Suprapubic skin (tissue), 4 donors: ENCODE data around the gene DNAI1. TPM values are rescaled to one million over a fixed set of nuclear protein-coding genes. Genes with fewer than 3 reads are reported as not detected.

Source experiments
- DNase-seq, 2 donors: peaks; one replicate each; pipeline ENCODE4 v3.0.0-alpha.2; 2019; ENCODE audit warnings: low spot score in 2 of 2
- H3K27ac ChIP-seq: fragments of 200-600 bp; sonication (generic); one replicate; pipeline ENCODE4 v1.5.1; 2019
- H3K27me3 ChIP-seq: fragments of 200-600 bp; sonication (generic); one replicate; pipeline ENCODE4 v1.5.1; 2019
- H3K36me3 ChIP-seq: fragments of 200-600 bp; sonication (generic); one replicate; pipeline ENCODE4 v1.5.1; 2019
- H3K4me1 ChIP-seq: fragments of 200-600 bp; sonication (generic); one replicate; pipeline ENCODE4 v1.5.1; 2019
- H3K4me3 ChIP-seq: fragments of 200-600 bp; sonication (generic); one replicate; pipeline ENCODE4 v1.5.1; 2019; ENCODE audit warnings: mild to moderate bottlenecking
- H3K9me3 ChIP-seq: fragments of 200-600 bp; sonication (generic); one replicate; pipeline ENCODE4 v1.5.1; 2019
- CTCF ChIP-seq, 2 donors: fragments of 200-600 bp in 1 of 2; fragments of 450-650 bp in 1 of 2; sonication (generic) in 1 of 2; IDR thresholded peaks; one replicate each; pipeline ENCODE4 v1.5.1; 2016 to 2019; ENCODE audit warnings: antibody characterized with exemption in 2 of 2, mild to moderate bottlenecking in 1 of 2, moderate library complexity in 1 of 2
- EP300 ChIP-seq: sonication (generic); formaldehyde crosslinking; IDR thresholded peaks from one replicate; pipeline ENCODE4 v1.6.1; 2017; ENCODE audit warnings: antibody characterized with exemption
- POLR2A ChIP-seq, 2 donors: fragments of 450-650 bp; IDR thresholded peaks; one replicate each; pipeline ENCODE4 v1.6.1; 2017; ENCODE audit warnings: antibody characterized with exemption in 2 of 2, mild to moderate bottlenecking in 2 of 2, moderate library complexity in 2 of 2
- POLR2AphosphoS5 ChIP-seq, 3 donors: sonication (generic); formaldehyde crosslinking; IDR thresholded peaks; one replicate each; pipeline ENCODE4 v1.6.1; 2017; ENCODE audit warnings: antibody characterized with exemption in 3 of 3
- WGBS: methylation state at CpG from one replicate; pipeline ENCODE4 v1.1.5; 2018; 5-methylcytosine and 5-hydroxymethylcytosine counted together
- total RNA-seq, 4 donors: library from RNA; depleted of rRNA; stranded (reverse); fragments of >200 nt; gene quantifications; one replicate each; pipeline ENCODE4 v1.1.0, GENCODE V29; 2016

DNAI1 gene
- total RNA-seq, 4 donors from 2014 or later, result not detected

- no peaks in the 10 kb centered on the region for H3K9me3 ChIP-seq
- 83% methylated on average over 2 of the region's 2 CpGs for WGBS
- H3K4me1 ChIP-seq, result peaks cover 7% of the 10 kb centered on the region
- H3K36me3 ChIP-seq, result no peaks in the 10 kb centered on the region
- TF ChIP-seq POLR2A (IDR thresholded peaks at IDR 0.05) (no peak), POLR2AphosphoS5 (IDR thresholded peaks at IDR 0.05) (no peak), CTCF (IDR thresholded peaks at IDR 0.05) (no peak), EP300 (no peak)
- no peak overlapping the region for H3K27ac ChIP-seq
- H3K27me3 ChIP-seq, result no peaks in the 10 kb centered on the region
- DNase-seq, result no peak
- no peak overlapping the region for H3K4me3 ChIP-seq
These were observed 15.1 kb upstream of the DNAI1 start for GRCh38 chr9:34443533-34443932.

- H3K27me3 ChIP-seq, result no peaks in the 10 kb centered on the region
- no peak overlapping the region for H3K4me3 ChIP-seq
- TF ChIP-seq CTCF (IDR thresholded peaks at IDR 0.05) (no peak), POLR2AphosphoS5 (IDR thresholded peaks at IDR 0.05) (no peak), EP300 (no peak), POLR2A (IDR thresholded peaks at IDR 0.05) (no peak)
- no peaks in the 10 kb centered on the region for H3K9me3 ChIP-seq
- H3K36me3 ChIP-seq, result no peaks in the 10 kb centered on the region
- no peak overlapping the region for H3K27ac ChIP-seq
- H3K4me1 ChIP-seq, result peaks cover 7% of the 10 kb centered on the region
- no peak for DNase-seq
These were observed 14.6 kb upstream of the DNAI1 start for GRCh38 chr9:34443976-34444375.

- no peak overlapping the region for H3K4me3 ChIP-seq
- peaks cover 14% of the 10 kb centered on the region for H3K4me1 ChIP-seq
- TF ChIP-seq CTCF (IDR thresholded peaks at IDR 0.05) (no peak), POLR2AphosphoS5 (IDR thresholded peaks at IDR 0.05) (no peak), EP300 (no peak), POLR2A (IDR thresholded peaks at IDR 0.05) (no peak)
- no peaks in the 10 kb centered on the region for H3K27me3 ChIP-seq
- no peaks in the 10 kb centered on the region for H3K36me3 ChIP-seq
- no peak for DNase-seq
- H3K9me3 ChIP-seq, result no peaks in the 10 kb centered on the region
- no peak overlapping the region for H3K27ac ChIP-seq
These were observed 12.1 kb upstream of the DNAI1 start for GRCh38 chr9:34446468-34446891.

- no peak overlapping the region for H3K4me3 ChIP-seq
- 100% methylated on average over 1 of the region's 1 CpG for WGBS
- H3K4me1 ChIP-seq, result peaks cover 15% of the 10 kb centered on the region
- DNase-seq, result no peak
- no peaks in the 10 kb centered on the region for H3K27me3 ChIP-seq
- H3K27ac ChIP-seq, result no peak overlapping the region
- H3K9me3 ChIP-seq, result no peaks in the 10 kb centered on the region
- TF ChIP-seq POLR2AphosphoS5 (IDR thresholded peaks at IDR 0.05) (no peak), EP300 (no peak), CTCF (IDR thresholded peaks at IDR 0.05) (no peak), POLR2A (IDR thresholded peaks at IDR 0.05) (no peak)
- no peaks in the 10 kb centered on the region for H3K36me3 ChIP-seq
These were observed 11.7 kb upstream of the DNAI1 start for GRCh38 chr9:34446951-34447350.

GRCh38 chr9:34450644-34451043, 8.0 kb upstream of the DNAI1 start:
- peaks cover 48% of the 10 kb centered on the region for H3K4me1 ChIP-seq
- no peaks in the 10 kb centered on the region for H3K36me3 ChIP-seq
- H3K9me3 ChIP-seq, result no peaks in the 10 kb centered on the region
- no peak overlapping the region for H3K27ac ChIP-seq
- H3K4me3 ChIP-seq, result no peak overlapping the region
- whole genome bisulfite sequencing, result 79% methylated on average over 10 of the region's 10 CpGs
- DNase-seq, result no peak
- H3K27me3 ChIP-seq, result no peaks in the 10 kb centered on the region
- TF ChIP-seq EP300 (no peak), POLR2AphosphoS5 (IDR thresholded peaks at IDR 0.05) (no peak), POLR2A (IDR thresholded peaks at IDR 0.05) (no peak), CTCF (IDR thresholded peaks at IDR 0.05) (no peak)
